Fibroblast of lung (primary cell): ENCODE data around the gene CHST15. TPM values are rescaled to one million over a fixed set of nuclear protein-coding genes. Genes with fewer than 3 reads are reported as not detected.
A peak's percentile ranks its signal among the peaks of the same experiment; 100 is the strongest.

Source experiments
- DNase-seq, 2 donors: peaks; one replicate each; pipeline versions ENCODE4 v3.0.0 to v3.0.0-alpha.2; 2010; ENCODE audit warnings: low read depth in 2 of 2
- H2AFZ ChIP-seq: 2 replicates; pipeline ENCODE4 v1.5.1; 2012; ENCODE audit warnings: low read length, control low read depth, inconsistent platforms
- H3K27ac ChIP-seq: 2 replicates; pipeline ENCODE4 v1.5.1; 2011; ENCODE audit warnings: low read length, control low read depth; ENCODE audit not compliant: insufficient read depth
- H3K27me3 ChIP-seq: 2 replicates; pipeline ENCODE4 v1.5.1; 2011; ENCODE audit warnings: mild to moderate bottlenecking, low read length; ENCODE audit not compliant: control insufficient read depth, insufficient read depth
- H3K36me3 ChIP-seq: 2 replicates; pipeline ENCODE4 v1.5.1; 2011; ENCODE audit warnings: low read length; ENCODE audit not compliant: control insufficient read depth, insufficient read depth
- H3K4me1 ChIP-seq: 2 replicates; pipeline ENCODE4 v1.5.1; 2011; ENCODE audit warnings: low read length; ENCODE audit not compliant: control insufficient read depth, insufficient read depth; ENCODE audit errors: extremely low read depth
- H3K4me2 ChIP-seq: 2 replicates; pipeline ENCODE4 v1.5.1; 2011; ENCODE audit warnings: low read length, control low read depth; ENCODE audit not compliant: insufficient read depth; ENCODE audit errors: extremely low read depth
- H3K4me3 ChIP-seq, 4 experiments: fragments of 200-600 bp in 1 of 4; sonication (generic) in 1 of 4; replicated peaks in 1 of 4; 2 replicates each; pipeline ENCODE4 v1.5.1; 2011 to 2016; ENCODE audit warnings: low read length in 4 of 4, low read depth in 3 of 4, mild to moderate bottlenecking in 3 of 4, control low read depth in 2 of 4, inconsistent platforms in 1 of 4, mixed read lengths in 1 of 4; ENCODE audit not compliant: insufficient read depth in 1 of 4; ENCODE audit errors: control extremely low read depth in 1 of 4
- H3K79me2 ChIP-seq: 2 replicates; pipeline ENCODE4 v1.5.1; 2012; ENCODE audit warnings: mild to moderate bottlenecking, low read length, inconsistent platforms; ENCODE audit not compliant: control insufficient read depth, insufficient read depth
- H3K9ac ChIP-seq: 2 replicates; pipeline ENCODE4 v1.5.1; 2011; ENCODE audit warnings: mild to moderate bottlenecking, low read length, control low read depth; ENCODE audit not compliant: insufficient read depth
- H3K9me3 ChIP-seq: 2 replicates; pipeline ENCODE4 v1.5.1; 2012; ENCODE audit warnings: low read depth, low read length; ENCODE audit not compliant: control insufficient read depth, insufficient read depth
- H4K20me1 ChIP-seq: 2 replicates; pipeline ENCODE4 v1.5.1; 2011; ENCODE audit warnings: low read length; ENCODE audit not compliant: control insufficient read depth, insufficient read depth; ENCODE audit errors: extremely low read depth
- CTCF ChIP-seq, 2 donors: IDR thresholded peaks in 1 of 2; conservative IDR thresholded peaks in 1 of 2; 1 replicate in 1 of 2; 2 replicates in 1 of 2; pipeline ENCODE4 v1.5.1; 2011 to 2012; ENCODE audit warnings: low read length in 2 of 2, control low read depth in 1 of 2, inconsistent platforms in 1 of 2, low read depth in 1 of 2, mild to moderate bottlenecking in 1 of 2
- EZH2 ChIP-seq: IDR thresholded peaks from 2 replicates; pipeline ENCODE4 v1.5.1; 2012; ENCODE audit warnings: low read length, control low read depth, mild to moderate bottlenecking; ENCODE audit errors: missing control alignments
- polyA plus RNA-seq, 2 donors: library from polyadenylated mRNA; depleted of rRNA in 1 of 2; stranded (reverse) in 1 of 2; unstranded in 1 of 2; fragments of >200 nt; gene quantifications; 2 replicates each; pipeline ENCODE4 v1.2.1, GENCODE V29; 2011 to 2012; ENCODE audit warnings: missing spikeins in 1 of 2
- total RNA-seq: library from RNA; depleted of rRNA; stranded (reverse); fragments of >200 nt; gene quantifications from 2 replicates; pipeline ENCODE4 v1.2.1, GENCODE V29; 2014

Gene CHST15
- total and polyA plus RNA-seq, 2 donors (not counting 1 experiment from before 2014, with no cell fraction given), result 5.0 to 7.9 TPM

DNA sequence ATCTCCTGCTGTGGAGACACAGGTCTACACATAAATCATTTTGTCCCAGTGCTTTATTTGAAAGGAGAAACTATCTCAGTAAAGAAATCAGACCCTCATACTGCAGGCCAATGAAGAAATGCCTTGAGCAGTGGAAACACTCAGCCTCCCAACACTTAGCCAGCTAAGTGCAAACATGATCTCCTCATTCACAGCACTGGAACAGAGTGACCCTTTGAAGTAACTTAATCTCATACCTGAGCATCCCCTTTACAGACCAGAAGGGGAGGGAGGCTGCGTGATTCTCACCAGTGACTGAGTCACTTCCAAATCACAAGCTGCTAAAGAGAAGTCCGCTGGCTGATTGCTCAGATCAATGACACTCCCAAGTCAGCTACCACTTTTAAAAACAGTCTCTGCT, 4.5 kb downstream of the CHST15 start:
- Histone ChIP-seq H2AFZ (no peak overlapping the region), H3K36me3 (no peaks in the 10 kb centered on the region), H3K27me3 (no peaks in the 10 kb centered on the region), H3K9me3 (no peaks in the 10 kb centered on the region), H3K27ac (no peak overlapping the region), H3K4me3 (no peak overlapping the region), H3K79me2 (no peaks in the 10 kb centered on the region), H3K4me2 (no peak overlapping the region), H3K9ac (no peak overlapping the region), H4K20me1 (no peaks in the 10 kb centered on the region), H3K4me1 (no peaks in the 10 kb centered on the region)
- no peak for DNase-seq
- TF ChIP-seq EZH2 (no peak), CTCF (conservative IDR thresholded peaks at IDR 0.05 in 1 of 2, IDR thresholded peaks at IDR 0.05 in 1 of 2; ENCODE audit: low read depth in 1 of 2, low read length in 2 of 2) (no peak)

DNA sequence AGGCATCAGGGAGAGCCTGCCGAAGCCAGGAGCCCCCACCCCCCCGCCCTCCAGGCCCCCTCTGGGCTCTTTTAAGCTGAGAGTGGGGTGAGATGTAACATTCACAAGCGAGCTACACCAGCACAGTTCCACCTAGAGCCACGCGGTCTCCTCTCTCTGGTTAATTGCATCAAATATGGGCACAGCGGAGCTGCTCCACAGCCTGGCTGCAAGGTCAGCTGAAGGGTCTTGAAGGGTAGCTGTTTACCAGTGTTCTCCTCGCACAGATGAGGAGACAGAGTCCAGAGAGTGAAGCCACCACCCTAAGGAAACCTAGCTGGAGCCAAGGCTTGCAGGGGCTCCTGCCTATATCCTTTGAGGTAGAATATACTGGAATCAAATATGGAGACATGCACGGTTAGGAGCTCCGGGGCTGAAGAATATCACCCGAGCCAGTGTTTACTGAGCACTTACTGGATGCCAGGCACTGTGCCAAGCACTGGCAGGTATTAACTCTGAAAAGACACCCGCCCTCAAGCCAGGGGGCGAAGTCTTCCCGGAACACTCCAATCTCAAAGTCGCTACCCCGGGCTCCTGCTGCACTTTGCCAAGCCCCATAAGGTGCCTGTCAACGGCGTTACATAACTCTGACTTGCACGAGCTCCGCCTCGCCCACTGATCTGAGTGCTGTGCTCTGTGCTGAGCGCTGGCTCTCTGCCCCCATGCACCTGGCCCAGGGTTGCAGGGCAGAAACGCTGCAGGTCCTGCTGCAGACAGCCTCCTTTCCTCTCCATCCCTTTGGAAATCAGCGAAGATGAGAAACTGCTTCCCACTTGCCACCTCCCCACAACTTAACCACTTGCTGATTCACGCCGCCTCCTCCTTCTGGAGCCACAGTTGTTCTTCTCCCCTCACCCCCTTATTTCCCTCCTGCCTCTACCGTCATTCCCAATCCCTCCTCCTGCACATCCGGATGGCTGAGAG, 5.4 kb downstream of the CHST15 start:
- TF ChIP-seq CTCF (conservative IDR thresholded peaks at IDR 0.05 in 1 of 2, IDR thresholded peaks at IDR 0.05 in 1 of 2; ENCODE audit: low read depth in 1 of 2, low read length in 2 of 2), result no peak
- no peak for TF ChIP-seq EZH2
- no peaks in the 10 kb centered on the region for H3K79me2 ChIP-seq
- H3K36me3 ChIP-seq, result no peaks in the 10 kb centered on the region
- peak in 1 of 2 donors; percentile 76 for DNase-seq
- H3K4me3 ChIP-seq, result no peak overlapping the region
- no peak overlapping the region for H3K4me2 ChIP-seq
- no peaks in the 10 kb centered on the region for H3K9me3 ChIP-seq
- no peak overlapping the region for H3K27ac ChIP-seq
- no peak overlapping the region for H3K9ac ChIP-seq
- H2AFZ ChIP-seq, result no peak overlapping the region
- no peaks in the 10 kb centered on the region for H3K27me3 ChIP-seq
- H4K20me1 ChIP-seq, result no peaks in the 10 kb centered on the region
- no peaks in the 10 kb centered on the region for H3K4me1 ChIP-seq

DNA sequence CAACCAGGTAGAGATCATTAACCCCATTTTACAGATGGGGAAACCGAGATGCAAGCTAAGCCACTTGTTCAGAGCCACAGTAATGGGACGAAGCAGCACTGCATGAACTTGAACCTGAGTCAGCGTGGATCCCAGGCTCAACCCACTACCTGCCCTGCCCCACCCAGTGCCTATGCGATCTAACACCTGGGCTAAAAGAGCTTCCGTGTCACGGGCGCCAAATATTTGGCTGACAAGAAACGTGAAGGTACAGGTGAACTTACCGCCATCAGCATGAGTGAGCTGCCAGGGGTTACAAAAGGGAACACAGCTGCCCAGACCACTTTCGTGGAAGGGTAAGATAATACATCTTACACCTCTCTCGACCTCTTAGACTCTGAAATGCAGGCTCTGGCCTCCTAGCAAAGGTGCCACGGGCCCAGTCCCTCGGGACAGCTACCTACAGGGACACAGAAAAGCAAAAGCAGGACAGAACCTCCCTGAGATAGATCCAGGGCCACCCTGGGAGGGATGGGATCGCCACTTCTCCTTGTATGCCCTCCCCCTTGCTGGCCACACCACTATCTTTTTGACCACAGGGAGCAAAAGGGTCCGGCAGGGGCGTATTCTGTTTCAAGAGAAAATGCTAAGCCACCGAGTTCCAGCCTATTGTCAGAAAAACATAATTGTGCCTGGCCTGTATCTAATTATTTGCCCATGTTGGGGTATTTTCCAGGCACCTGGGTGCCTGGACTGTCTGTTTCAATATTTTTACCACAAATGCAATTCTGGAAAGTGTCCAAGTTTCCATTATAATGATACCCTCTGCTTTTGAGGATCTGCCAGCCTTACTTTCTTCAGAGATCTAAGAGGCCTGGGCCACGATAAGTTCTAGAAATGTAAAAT, 6.4 kb downstream of the CHST15 start:
- TF ChIP-seq CTCF (conservative IDR thresholded peaks at IDR 0.05 in 1 of 2, IDR thresholded peaks at IDR 0.05 in 1 of 2; ENCODE audit: low read depth in 1 of 2, low read length in 2 of 2) (no peak), EZH2 (no peak)
- H3K27ac ChIP-seq, result no peak overlapping the region
- H2AFZ ChIP-seq, result no peak overlapping the region
- no peaks in the 10 kb centered on the region for H3K27me3 ChIP-seq
- no peak overlapping the region for H3K4me3 ChIP-seq
- H3K9ac ChIP-seq, result no peak overlapping the region
- no peaks in the 10 kb centered on the region for H4K20me1 ChIP-seq
- no peaks in the 10 kb centered on the region for H3K36me3 ChIP-seq
- H3K79me2 ChIP-seq, result no peaks in the 10 kb centered on the region
- no peaks in the 10 kb centered on the region for H3K4me1 ChIP-seq
- H3K9me3 ChIP-seq, result no peaks in the 10 kb centered on the region
- DNase-seq, result no peak
- H3K4me2 ChIP-seq, result no peak overlapping the region
